Measurements from ENCODE around the gene GDPD1.

The GDPD1 gene

DNA sequence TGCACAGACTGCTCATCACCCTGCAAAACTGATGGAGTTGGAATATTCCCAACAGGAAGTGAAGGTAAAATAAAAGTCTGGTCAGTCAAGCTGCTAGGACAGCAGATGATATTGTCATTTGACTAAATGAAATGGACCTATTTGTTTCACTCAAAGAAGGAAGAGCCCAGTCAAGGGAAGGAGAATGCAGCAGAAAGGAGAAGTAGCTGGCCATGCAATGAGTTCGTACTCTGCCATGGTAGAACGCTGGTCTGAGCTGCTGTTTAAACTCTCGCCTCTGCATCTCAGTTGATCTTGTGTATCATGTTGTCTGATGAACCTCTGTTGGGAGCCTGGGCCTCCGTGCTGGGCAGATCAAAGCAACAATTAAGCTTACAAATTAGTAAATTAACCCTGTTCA lies 95.6 kb downstream of the GDPD1 start:
- no peak for DNase-seq (ENCODE audit: low spot score)
